ENCODE measurements around the gene EHBP1.

Gene EHBP1

DNA sequence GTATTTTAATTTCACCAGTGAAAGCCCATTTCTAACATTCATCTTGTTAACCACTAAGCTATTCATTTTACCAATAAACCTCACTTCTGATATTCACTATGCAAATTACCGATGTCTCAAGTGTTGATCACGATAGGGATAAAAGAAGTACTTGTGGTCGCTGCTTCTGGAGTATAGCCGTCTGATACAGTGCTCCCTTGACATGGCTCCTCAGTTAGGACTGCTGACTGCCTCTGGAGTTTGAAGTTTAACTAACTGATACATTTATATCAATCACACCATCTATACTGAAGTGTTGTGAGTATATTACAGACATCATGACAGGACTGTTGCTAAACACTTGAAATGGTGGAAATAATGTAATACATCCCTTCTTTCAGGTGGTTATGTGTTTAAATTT, 95.6 kb downstream of the EHBP1 start:
- Histone ChIP-seq H3K27ac (ENCODE audit: low read depth, low read length) (no peak overlapping the region), H3K4me2 (ENCODE audit: low read length) (no peak overlapping the region), H3K9me3 (ENCODE audit: control insufficient read depth, insufficient read depth, low read length) (no peaks in the 10 kb centered on the region), H3K27me3 (ENCODE audit: control insufficient read depth, low read length) (no peaks in the 10 kb centered on the region), H3K4me3 (ENCODE audit: low read length) (no peak overlapping the region), H3K9me2 (replicated peaks; ENCODE audit: control insufficient read depth, low read length) (no peaks in the 10 kb centered on the region), H4K20me1 (ENCODE audit: control insufficient read depth, insufficient read depth, low read depth, low read length) (no peaks in the 10 kb centered on the region; the same call in 1 of the 2 replicates), H3K79me2 (ENCODE audit: control insufficient read depth, low read length) (no peaks in the 10 kb centered on the region), H3K36me3 (ENCODE audit: control insufficient read depth, low read length) (no peaks in the 10 kb centered on the region), H3K4me1 (ENCODE audit: control insufficient read depth, low read length) (no peaks in the 10 kb centered on the region), H3F3A (ENCODE audit: control insufficient read depth, insufficient read depth) (no peaks in the 10 kb centered on the region)
- TF ChIP-seq, protein P1, sequence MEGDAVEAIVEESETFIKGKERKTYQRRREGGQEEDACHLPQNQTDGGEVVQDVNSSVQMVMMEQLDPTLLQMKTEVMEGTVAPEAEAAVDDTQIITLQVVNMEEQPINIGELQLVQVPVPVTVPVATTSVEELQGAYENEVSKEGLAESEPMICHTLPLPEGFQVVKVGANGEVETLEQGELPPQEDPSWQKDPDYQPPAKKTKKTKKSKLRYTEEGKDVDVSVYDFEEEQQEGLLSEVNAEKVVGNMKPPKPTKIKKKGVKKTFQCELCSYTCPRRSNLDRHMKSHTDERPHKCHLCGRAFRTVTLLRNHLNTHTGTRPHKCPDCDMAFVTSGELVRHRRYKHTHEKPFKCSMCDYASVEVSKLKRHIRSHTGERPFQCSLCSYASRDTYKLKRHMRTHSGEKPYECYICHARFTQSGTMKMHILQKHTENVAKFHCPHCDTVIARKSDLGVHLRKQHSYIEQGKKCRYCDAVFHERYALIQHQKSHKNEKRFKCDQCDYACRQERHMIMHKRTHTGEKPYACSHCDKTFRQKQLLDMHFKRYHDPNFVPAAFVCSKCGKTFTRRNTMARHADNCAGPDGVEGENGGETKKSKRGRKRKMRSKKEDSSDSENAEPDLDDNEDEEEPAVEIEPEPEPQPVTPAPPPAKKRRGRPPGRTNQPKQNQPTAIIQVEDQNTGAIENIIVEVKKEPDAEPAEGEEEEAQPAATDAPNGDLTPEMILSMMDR (IDR thresholded peaks at IDR 0.05; ENCODE audit: low read depth, low read length, poor library complexity, severe bottlenecking), result no peak
- TF ChIP-seq EZH2phosphoT487 (IDR thresholded peaks at IDR 0.05; ENCODE audit: borderline replicate concordance, low read length), result no peak

DNA sequence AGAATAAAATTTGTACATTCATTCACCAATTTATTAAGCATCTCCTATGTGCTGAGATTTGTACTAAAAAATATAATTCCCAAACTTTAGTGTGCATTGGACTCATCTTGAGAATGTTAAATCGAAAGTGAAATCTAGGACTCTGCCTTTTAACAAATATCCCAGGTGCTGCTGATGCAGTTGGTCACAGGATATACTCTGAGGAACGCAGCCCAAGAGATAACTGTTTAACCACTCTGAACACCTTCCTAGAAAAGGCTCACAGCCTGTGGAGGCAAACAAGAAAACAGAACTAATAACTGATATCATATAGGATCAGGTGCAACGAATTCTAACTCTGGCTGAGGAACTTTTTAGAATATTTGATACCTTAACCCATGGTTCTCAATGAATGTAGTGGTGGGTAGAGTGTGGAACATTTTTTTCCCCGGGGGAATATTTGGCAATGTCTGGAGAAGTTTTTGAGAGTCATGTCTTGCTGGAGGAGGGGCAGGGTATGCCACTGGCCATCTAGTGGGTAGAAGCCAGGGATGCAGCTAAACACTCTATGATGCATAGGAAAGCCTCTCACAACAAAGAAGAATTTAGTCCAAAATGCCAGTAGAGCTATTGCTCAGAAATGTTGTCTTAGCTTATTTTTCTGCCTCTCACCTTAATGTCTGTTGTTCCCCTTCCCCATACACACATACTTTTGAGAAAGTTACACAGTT, 96.5 kb downstream of the EHBP1 start:
- no peak overlapping the region for H3K4me3 ChIP-seq (ENCODE audit: low read length)
- no peak overlapping the region for H3K27ac ChIP-seq (ENCODE audit: low read depth, low read length)
- H3K4me2 ChIP-seq (ENCODE audit: low read length), result no peak overlapping the region
- H3K9me2 ChIP-seq (replicated peaks; ENCODE audit: control insufficient read depth, low read length), result no peaks in the 10 kb centered on the region
- no peaks in the 10 kb centered on the region for H3F3A ChIP-seq (ENCODE audit: control insufficient read depth, insufficient read depth)
- H3K79me2 ChIP-seq (ENCODE audit: control insufficient read depth, low read length), result no peaks in the 10 kb centered on the region
- no peaks in the 10 kb centered on the region for H3K4me1 ChIP-seq (ENCODE audit: control insufficient read depth, low read length)
- no peak for TF ChIP-seq EZH2phosphoT487 (IDR thresholded peaks at IDR 0.05; ENCODE audit: borderline replicate concordance, low read length)
- TF ChIP-seq, protein P1 (IDR thresholded peaks at IDR 0.05; ENCODE audit: low read depth, low read length, poor library complexity, severe bottlenecking), result no peak
- H3K27me3 ChIP-seq (ENCODE audit: control insufficient read depth, low read length), result no peaks in the 10 kb centered on the region
- no peaks in the 10 kb centered on the region; the same call in 1 of the 2 replicates for H4K20me1 ChIP-seq (ENCODE audit: control insufficient read depth, insufficient read depth, low read depth, low read length)
- H3K9me3 ChIP-seq (ENCODE audit: control insufficient read depth, insufficient read depth, low read length), result no peaks in the 10 kb centered on the region
- no peaks in the 10 kb centered on the region for H3K36me3 ChIP-seq (ENCODE audit: control insufficient read depth, low read length)

DNA sequence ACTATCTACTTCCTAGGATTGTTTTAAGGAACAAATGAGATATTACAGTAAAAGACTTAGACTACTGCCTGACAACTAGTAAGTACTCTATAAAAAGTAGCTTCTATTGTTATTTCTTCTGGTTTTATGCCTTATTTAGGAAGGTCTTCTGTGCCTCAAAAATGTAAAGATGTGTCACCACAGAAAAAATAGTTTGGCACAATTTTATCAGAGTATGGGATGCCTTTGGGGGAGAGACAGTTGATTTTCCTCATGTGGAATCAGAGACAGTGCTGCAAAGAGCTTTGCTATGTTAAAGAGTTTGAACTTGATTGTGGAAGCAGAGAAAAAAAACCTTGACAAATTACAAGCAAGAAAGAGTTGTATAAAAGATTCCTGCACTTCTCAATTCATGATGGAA, 98.4 kb downstream of the EHBP1 start:
- TF ChIP-seq, protein P1 (IDR thresholded peaks at IDR 0.05; ENCODE audit: low read depth, low read length, poor library complexity, severe bottlenecking), result no peak
- TF ChIP-seq EZH2phosphoT487 (IDR thresholded peaks at IDR 0.05; ENCODE audit: borderline replicate concordance, low read length), result no peak
- Histone ChIP-seq H3K9me2 (replicated peaks; ENCODE audit: control insufficient read depth, low read length) (no peaks in the 10 kb centered on the region), H3K27ac (ENCODE audit: low read depth, low read length) (no peak overlapping the region), H3K9me3 (ENCODE audit: control insufficient read depth, insufficient read depth, low read length) (no peaks in the 10 kb centered on the region), H3K4me2 (ENCODE audit: low read length) (no peak overlapping the region), H3K36me3 (ENCODE audit: control insufficient read depth, low read length) (no peaks in the 10 kb centered on the region), H3K79me2 (ENCODE audit: control insufficient read depth, low read length) (no peaks in the 10 kb centered on the region), H3K4me3 (ENCODE audit: low read length) (no peak overlapping the region), H3K27me3 (ENCODE audit: control insufficient read depth, low read length) (no peaks in the 10 kb centered on the region), H4K20me1 (ENCODE audit: control insufficient read depth, insufficient read depth, low read depth, low read length) (no peaks in the 10 kb centered on the region; the same call in 1 of the 2 replicates), H3F3A (ENCODE audit: control insufficient read depth, insufficient read depth) (no peaks in the 10 kb centered on the region), H3K4me1 (ENCODE audit: control insufficient read depth, low read length) (no peaks in the 10 kb centered on the region)
